ENCODE data around the gene MAPKAPK5.
"Not testable (repeated sequence)": the region's sequence is repeated elsewhere in the genome, so short reads cannot be mapped to it uniquely, and the experiment has no call there.

MAPKAPK5 gene

GRCh38 chr12:111818340-111818739 is 23.7 kb upstream of the MAPKAPK5 start:
- POLR2A ChIA-PET, result no interaction called here
- no peak for TF ChIP-seq CTCF (IDR thresholded peaks at IDR 0.05; ENCODE audit: insufficient read depth, low read length, missing control alignments)
- CTCF ChIA-PET, result interaction anchor here (2.5 to 10.3 kb wide), 2 partner anchors 9 to 64 kb away, joined by 11 to 209 read pairs; no protein-coding TSS in a partner anchor
- no peak overlapping the region for H3K4me3 ChIP-seq (ENCODE audit: low read depth, low read length)
- DNase-seq (ENCODE audit: low read depth, low spot score), result no peak

- TF ChIP-seq CTCF (IDR thresholded peaks at IDR 0.05; ENCODE audit: insufficient read depth, low read length, missing control alignments), result no peak
- POLR2A ChIA-PET, result no interaction called here
- DNase-seq (ENCODE audit: low read depth, low spot score), result no peak
- no peak overlapping the region for H3K4me3 ChIP-seq (ENCODE audit: low read depth, low read length)
- CTCF ChIA-PET, result interaction anchor here (1.0 to 2.5 kb wide), 2 partner anchors 10 to 65 kb away, joined by 4 to 11 read pairs; no protein-coding TSS in a partner anchor
These were observed 22.6 kb upstream of the MAPKAPK5 start for GRCh38 chr12:111819191-111820158.

- CTCF ChIA-PET, result not testable (repeated sequence)
These were observed 21.2 kb upstream of the MAPKAPK5 start for GRCh38 chr12:111820828-111821227.

GRCh38 chr12:111822886-111823285 is 19.1 kb upstream of the MAPKAPK5 start:
- H3K4me3 ChIP-seq (ENCODE audit: low read depth, low read length), result no peak overlapping the region
- ChIA-PET POLR2A (no interaction called here), CTCF (interaction anchor here (1.2 to 1.5 kb wide), 3 partner anchors 10 to 69 kb away, joined by 3 to 11 read pairs (median 3); no protein-coding TSS in a partner anchor)
- no peak for DNase-seq (ENCODE audit: low read depth, low spot score)
- no peak for TF ChIP-seq CTCF (IDR thresholded peaks at IDR 0.05; ENCODE audit: insufficient read depth, low read length, missing control alignments)

More at GRCh38 chr12:111820828-111821227, 21.2 kb upstream of the MAPKAPK5 start:
- H3K4me3 ChIP-seq (ENCODE audit: low read depth, low read length); POLR2A ChIA-PET; DNase-seq (ENCODE audit: low read depth, low spot score): not testable (repeated sequence)

GRCh38 chr12:111823891-111824290 is 18.1 kb upstream of the MAPKAPK5 start:
- no peak overlapping the region for H3K4me3 ChIP-seq (ENCODE audit: low read depth, low read length)
- TF ChIP-seq CTCF (IDR thresholded peaks at IDR 0.05; ENCODE audit: insufficient read depth, low read length, missing control alignments), result no peak
- ChIA-PET POLR2A (no interaction called here), CTCF (interaction anchor here (1.3 kb wide), 1 partner anchor 15 kb away, joined by 3 read pairs; no protein-coding TSS in a partner anchor)
- DNase-seq (ENCODE audit: low read depth, low spot score), result no peak

GRCh38 chr12:111824312-111824711 is 17.7 kb upstream of the MAPKAPK5 start:
- CTCF ChIA-PET; H3K4me3 ChIP-seq (ENCODE audit: low read depth, low read length); POLR2A ChIA-PET; DNase-seq (ENCODE audit: low read depth, low spot score): not testable (repeated sequence)

- no peak for DNase-seq (ENCODE audit: low read depth, low spot score)
- ChIA-PET POLR2A (no interaction called here), CTCF (interaction anchor here (0.6 to 3.9 kb wide), 4 partner anchors 10 to 585 kb away, joined by 3 to 22 read pairs (median 10); partner anchors contain the start of gene MAPKAPK5)
- H3K4me3 ChIP-seq (ENCODE audit: low read depth, low read length), result no peak overlapping the region
- no peak for TF ChIP-seq CTCF (IDR thresholded peaks at IDR 0.05; ENCODE audit: insufficient read depth, low read length, missing control alignments)
These were observed 16.5 kb upstream of the MAPKAPK5 start for GRCh38 chr12:111825509-111825908.
